Measurements from ENCODE around the gene S100A10.

GRCh38 chr1:152038871-152039270 is 45.2 kb upstream of the S100A10 start:
- TF ChIP-seq POLR2AphosphoS5 (IDR thresholded peaks at IDR 0.05; ENCODE audit: borderline replicate concordance, low read depth, low read length) (no peak), EZH2 (IDR thresholded peaks at IDR 0.05) (no peak), FOXP2 (optimal IDR thresholded peaks at IDR 0.05; ENCODE audit: control extremely low read depth, extremely low read length, insufficient read depth) (no peak)

Measured in SK-N-MC (cell line).